SU-DHL-6 (cell line): ENCODE results near the gene OR11A1.

ENCODE experiments used
- EZH2phosphoT487 ChIP-seq: fragments of 200-600 bp; sonication (generic), shearing (Covaris generic); conservative IDR thresholded peaks from 2 replicates; pipeline ENCODE4 v1.6.1; 2018; ENCODE audit warnings: mild to moderate bottlenecking, antibody characterized with exemption, low read length, moderate library complexity, mixed read lengths
- TF ChIP-seq, protein P1 (sequence below): fragments of 200-600 bp; sonication (generic); IDR thresholded peaks from one replicate; pipeline ENCODE4 v1.5.1; 2017; ENCODE audit warnings: antibody characterized with exemption, mild to moderate bottlenecking, low read length, moderate library complexity; ENCODE audit not compliant: insufficient read depth, poor library complexity, severe bottlenecking

DNA sequence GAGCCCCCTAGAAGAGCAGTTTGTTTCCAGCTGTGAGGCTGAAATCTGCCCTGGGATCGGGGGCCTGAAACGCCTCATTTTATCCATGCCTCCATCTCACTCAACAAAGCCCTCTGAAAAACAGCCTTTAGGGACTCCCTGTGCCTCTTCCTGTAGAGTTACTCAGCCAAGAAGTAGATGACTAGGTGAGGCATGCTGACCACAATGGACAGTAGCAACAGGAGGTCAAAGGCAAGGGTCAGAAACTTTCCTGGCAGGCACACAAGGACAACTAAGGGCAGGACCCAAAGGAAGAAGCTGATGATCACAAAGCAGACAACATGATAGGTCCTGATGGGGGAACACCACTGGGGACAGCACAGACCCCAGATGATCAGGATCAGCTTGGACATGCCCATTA is 18.1 kb upstream of the OR11A1 start:
- TF ChIP-seq, protein P1, sequence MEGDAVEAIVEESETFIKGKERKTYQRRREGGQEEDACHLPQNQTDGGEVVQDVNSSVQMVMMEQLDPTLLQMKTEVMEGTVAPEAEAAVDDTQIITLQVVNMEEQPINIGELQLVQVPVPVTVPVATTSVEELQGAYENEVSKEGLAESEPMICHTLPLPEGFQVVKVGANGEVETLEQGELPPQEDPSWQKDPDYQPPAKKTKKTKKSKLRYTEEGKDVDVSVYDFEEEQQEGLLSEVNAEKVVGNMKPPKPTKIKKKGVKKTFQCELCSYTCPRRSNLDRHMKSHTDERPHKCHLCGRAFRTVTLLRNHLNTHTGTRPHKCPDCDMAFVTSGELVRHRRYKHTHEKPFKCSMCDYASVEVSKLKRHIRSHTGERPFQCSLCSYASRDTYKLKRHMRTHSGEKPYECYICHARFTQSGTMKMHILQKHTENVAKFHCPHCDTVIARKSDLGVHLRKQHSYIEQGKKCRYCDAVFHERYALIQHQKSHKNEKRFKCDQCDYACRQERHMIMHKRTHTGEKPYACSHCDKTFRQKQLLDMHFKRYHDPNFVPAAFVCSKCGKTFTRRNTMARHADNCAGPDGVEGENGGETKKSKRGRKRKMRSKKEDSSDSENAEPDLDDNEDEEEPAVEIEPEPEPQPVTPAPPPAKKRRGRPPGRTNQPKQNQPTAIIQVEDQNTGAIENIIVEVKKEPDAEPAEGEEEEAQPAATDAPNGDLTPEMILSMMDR = no peak
- no peak for TF ChIP-seq EZH2phosphoT487
